Panc1 (cell line): ENCODE measurements around the gene ME1. TPM values are rescaled to one million over a fixed set of nuclear protein-coding genes. Genes with fewer than 3 reads are reported as not detected.

Source experiments
- ATAC-seq: fragments of 200-7000 bp; cut with Tn5 transposase; 2 replicates; pipeline ENCODE4 v1.9.1; 2020; ENCODE audit warnings: mild to moderate bottlenecking, moderate library complexity
- BruUV-seq: library from RNA; stranded (reverse); fragments of 400-500 nt; replicated peaks from 2 replicates; lab custom pipeline; 2021; lab: Mats Ljungman, UMichigan
- CTCF ChIA-PET: fragments of 300-600 bp; sonication (Branson Sonifier 250); formaldehyde crosslinking; loops from one replicate; lab custom pipeline; 2022; ENCODE audit warnings: antibody characterized with exemption; lab: Charles Lee
- POLR2A ChIA-PET: fragments of 300-600 bp; sonication (Branson Sonifier 250); formaldehyde crosslinking; loops from one replicate; lab custom pipeline; 2022; ENCODE audit warnings: antibody characterized with exemption; lab: Charles Lee
- DNase-seq: peaks from one replicate; pipeline ENCODE4 v3.0.0-alpha.2; 2010; ENCODE audit warnings: low read depth, low spot score
- H3K27ac ChIP-seq: 2 replicates; pipeline ENCODE4 v1.5.1; 2011; ENCODE audit warnings: mild to moderate bottlenecking, low read length, inconsistent platforms
- H3K27me3 ChIP-seq: fragments of 200-500 bp; sonication (Bioruptor generic); 2 replicates; pipeline ENCODE4 v1.6.0; 2014; ENCODE audit warnings: low read length, inconsistent platforms; ENCODE audit not compliant: control insufficient read depth, insufficient read depth
- H3K36me3 ChIP-seq: fragments of 200-500 bp; sonication (Bioruptor generic); 2 replicates; pipeline ENCODE4 v1.5.1; 2014; ENCODE audit warnings: inconsistent platforms, mild to moderate bottlenecking, low read length, moderate library complexity; ENCODE audit not compliant: control insufficient read depth, insufficient read depth
- H3K4me1 ChIP-seq: 2 replicates; pipeline ENCODE4 v1.5.1; 2011; ENCODE audit warnings: inconsistent platforms, mild to moderate bottlenecking, low read length, moderate library complexity; ENCODE audit not compliant: control insufficient read depth, insufficient read depth
- H3K4me3 ChIP-seq, 2 experiments: 2 replicates each; pipeline ENCODE4 v1.5.1; 2011 to 2012; ENCODE audit warnings: low read depth in 2 of 2, low read length in 2 of 2, mild to moderate bottlenecking in 2 of 2, inconsistent platforms in 1 of 2, moderate library complexity in 1 of 2
- H3K9me3 ChIP-seq: fragments of 200-500 bp; sonication (Bioruptor generic); 2 replicates; pipeline ENCODE4 v1.5.1; 2014; ENCODE audit warnings: low read depth, mild to moderate bottlenecking, inconsistent platforms, low read length, moderate library complexity; ENCODE audit not compliant: control insufficient read depth, insufficient read depth
- CTCF ChIP-seq: fragments of 450-650 bp; IDR thresholded peaks from 2 replicates; pipeline ENCODE4 v1.5.1; 2017; ENCODE audit warnings: mild to moderate bottlenecking
- POLR2AphosphoS5 ChIP-seq: IDR thresholded peaks from 2 replicates; pipeline ENCODE4 v1.6.1; 2012; ENCODE audit warnings: mild to moderate bottlenecking, low read depth, low read length, moderate library complexity
- SIN3A ChIP-seq: IDR thresholded peaks from 2 replicates; pipeline ENCODE4 v1.6.1; 2012; ENCODE audit warnings: low read depth, mild to moderate bottlenecking, low read length, moderate library complexity, borderline replicate concordance; ENCODE audit not compliant: insufficient read depth
- TCF7L2 ChIP-seq: IDR thresholded peaks from 2 replicates; pipeline ENCODE4 v1.6.1; 2011; ENCODE audit warnings: mild to moderate bottlenecking, low read depth, low read length, inconsistent platforms
- in situ Hi-C: cut with HindIII; loops from 2 replicates; pipeline ENCODE4 v1.10.0; 2016; ENCODE audit warnings: low sequenced_read_pairs, low pct_unique_long_range_greater_than_20kb
- intact Hi-C: fragments of 100-400 bp; cut with micrococcal nuclease; formaldehyde crosslinking; loops from one replicate; pipeline ENCODE4 v1.10.0; 2022; ENCODE audit not compliant: unreplicated experiment
- total RNA-seq: library from RNA; stranded (reverse); gene quantifications from one replicate; pipeline ENCODE4 v1.2.1, GENCODE V29; 2021; ENCODE audit not compliant: unreplicated experiment
- TF ChIP-seq, protein P1 (sequence below), 2 experiments: IDR thresholded peaks; 2 replicates each; pipeline ENCODE4 v1.6.1; 2011 to 2012; ENCODE audit warnings: low read depth in 2 of 2, control low read depth in 1 of 2, low read length in 1 of 2, mild to moderate bottlenecking in 1 of 2, moderate library complexity in 1 of 2; ENCODE audit not compliant: insufficient read depth in 1 of 2

Gene ME1
- total RNA-seq, 1 experiment from 2014 or later: 19.7 TPM

DNA sequence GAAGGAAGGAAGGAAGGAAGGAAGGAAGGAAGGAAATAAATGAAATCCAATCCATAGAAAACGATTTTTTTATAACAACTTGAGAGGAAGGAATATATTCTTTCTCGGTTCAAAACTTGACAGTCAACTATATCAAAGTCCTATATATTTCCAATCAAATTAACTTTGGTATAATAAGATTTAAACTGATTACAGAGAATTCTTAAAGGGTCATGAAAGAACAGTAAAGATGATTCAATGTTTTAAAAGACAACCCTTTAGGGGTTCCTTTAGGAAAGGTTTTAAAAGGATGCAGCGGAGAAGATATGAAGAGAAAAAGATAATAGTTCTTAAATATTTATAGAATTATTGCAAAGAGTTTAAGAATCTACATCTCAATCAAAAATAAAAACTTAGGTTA, 61.2 kb downstream of the ME1 start:
- DNase-seq (no peak), ATAC-seq (no peak)
- intact Hi-C loops (no loop called here), in situ Hi-C loops (no loop called here)
- H3K36me3 ChIP-seq: no peaks in the 10 kb centered on the region
- no peaks in the 10 kb centered on the region for H3K9me3 ChIP-seq
- no peaks in the 10 kb centered on the region for H3K4me1 ChIP-seq
- TF ChIP-seq TCF7L2 (no peak), CTCF (no peak), SIN3A (no peak), POLR2AphosphoS5 (no peak)
- TF ChIP-seq, protein P1, sequence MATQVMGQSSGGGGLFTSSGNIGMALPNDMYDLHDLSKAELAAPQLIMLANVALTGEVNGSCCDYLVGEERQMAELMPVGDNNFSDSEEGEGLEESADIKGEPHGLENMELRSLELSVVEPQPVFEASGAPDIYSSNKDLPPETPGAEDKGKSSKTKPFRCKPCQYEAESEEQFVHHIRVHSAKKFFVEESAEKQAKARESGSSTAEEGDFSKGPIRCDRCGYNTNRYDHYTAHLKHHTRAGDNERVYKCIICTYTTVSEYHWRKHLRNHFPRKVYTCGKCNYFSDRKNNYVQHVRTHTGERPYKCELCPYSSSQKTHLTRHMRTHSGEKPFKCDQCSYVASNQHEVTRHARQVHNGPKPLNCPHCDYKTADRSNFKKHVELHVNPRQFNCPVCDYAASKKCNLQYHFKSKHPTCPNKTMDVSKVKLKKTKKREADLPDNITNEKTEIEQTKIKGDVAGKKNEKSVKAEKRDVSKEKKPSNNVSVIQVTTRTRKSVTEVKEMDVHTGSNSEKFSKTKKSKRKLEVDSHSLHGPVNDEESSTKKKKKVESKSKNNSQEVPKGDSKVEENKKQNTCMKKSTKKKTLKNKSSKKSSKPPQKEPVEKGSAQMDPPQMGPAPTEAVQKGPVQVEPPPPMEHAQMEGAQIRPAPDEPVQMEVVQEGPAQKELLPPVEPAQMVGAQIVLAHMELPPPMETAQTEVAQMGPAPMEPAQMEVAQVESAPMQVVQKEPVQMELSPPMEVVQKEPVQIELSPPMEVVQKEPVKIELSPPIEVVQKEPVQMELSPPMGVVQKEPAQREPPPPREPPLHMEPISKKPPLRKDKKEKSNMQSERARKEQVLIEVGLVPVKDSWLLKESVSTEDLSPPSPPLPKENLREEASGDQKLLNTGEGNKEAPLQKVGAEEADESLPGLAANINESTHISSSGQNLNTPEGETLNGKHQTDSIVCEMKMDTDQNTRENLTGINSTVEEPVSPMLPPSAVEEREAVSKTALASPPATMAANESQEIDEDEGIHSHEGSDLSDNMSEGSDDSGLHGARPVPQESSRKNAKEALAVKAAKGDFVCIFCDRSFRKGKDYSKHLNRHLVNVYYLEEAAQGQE (IDR thresholded peaks at IDR 0.05; ENCODE audit: insufficient read depth in 1 of 2, low read depth in 2 of 2, low read length in 1 of 2): no peak
- H3K4me3 ChIP-seq: no peak overlapping the region
- H3K27ac ChIP-seq: no peak overlapping the region
- BruUV-seq: no TSS peak
- ChIA-PET POLR2A (no interaction called here), CTCF (no interaction called here)
- H3K27me3 ChIP-seq: no peaks in the 10 kb centered on the region

DNA sequence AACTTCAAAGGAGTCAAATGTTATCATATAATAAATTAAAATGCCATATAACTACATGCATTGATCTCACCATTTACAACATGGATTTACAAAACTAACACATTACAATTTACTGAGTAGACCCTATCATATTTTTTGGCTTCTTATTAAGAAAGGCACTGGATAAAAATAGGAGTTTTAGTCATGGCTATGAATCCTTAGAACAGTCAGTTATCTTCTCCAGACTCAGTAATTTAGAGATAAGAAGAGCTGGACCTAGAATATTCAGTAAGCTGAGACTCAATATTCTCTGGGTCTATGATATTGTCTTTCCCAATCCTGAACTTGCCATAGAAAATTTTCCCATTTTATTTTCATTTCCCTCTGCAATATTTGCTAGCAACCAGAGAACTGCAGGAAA, 62.3 kb downstream of the ME1 start:
- ChIA-PET POLR2A (no interaction called here), CTCF (no interaction called here)
- no peak for ATAC-seq
- intact Hi-C loops (no loop called here), in situ Hi-C loops (no loop called here)
- Histone ChIP-seq H3K4me3 (no peak overlapping the region), H3K27ac (no peak overlapping the region), H3K27me3 (no peaks in the 10 kb centered on the region), H3K4me1 (no peaks in the 10 kb centered on the region), H3K9me3 (no peaks in the 10 kb centered on the region), H3K36me3 (no peaks in the 10 kb centered on the region)
- DNase-seq: no peak
- no TSS peak for BruUV-seq
- no peak for TF ChIP-seq POLR2AphosphoS5
- no peak for TF ChIP-seq SIN3A
- TF ChIP-seq, protein P1 (IDR thresholded peaks at IDR 0.05; ENCODE audit: insufficient read depth in 1 of 2, low read depth in 2 of 2, low read length in 1 of 2): no peak
- TF ChIP-seq CTCF: no peak
- TF ChIP-seq TCF7L2: no peak
